ENCODE data around the gene SH3RF3. TPM values are rescaled to one million over a fixed set of nuclear protein-coding genes. Genes with fewer than 3 reads are reported as not detected.
A peak's percentile ranks its signal among the peaks of the same experiment; 100 is the strongest.

SH3RF3 gene
- total RNA-seq, 1 donor from 2014 or later: 59.5 TPM

DNA sequence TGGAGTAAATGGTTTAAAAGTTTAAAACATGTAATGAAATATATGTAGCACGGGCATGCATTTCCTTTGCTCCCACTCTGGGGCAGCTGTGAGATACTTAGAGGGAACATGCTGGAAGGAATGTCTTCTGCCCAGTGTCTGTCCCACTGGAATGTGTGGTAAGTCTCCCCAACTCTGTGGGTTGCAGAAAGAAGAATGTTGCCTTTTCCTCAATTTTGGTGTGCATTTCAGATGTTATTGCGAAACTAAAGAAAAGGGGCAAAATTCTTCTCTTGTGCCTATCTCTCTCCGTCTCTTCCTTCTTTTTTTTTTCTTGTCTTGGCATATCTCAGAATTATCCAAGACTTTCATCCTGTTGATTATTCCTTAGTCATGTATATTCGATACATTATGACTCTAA is 201.1 kb downstream of the SH3RF3 start:
- Mint-ChIP-seq H3K36me3 (ENCODE audit: low read depth) (peaks cover 5% of the 10 kb centered on the region), H3K27me3 (ENCODE audit: low read depth) (no peaks in the 10 kb centered on the region), H3K9me3 (ENCODE audit: low read depth) (peaks cover 7% of the 10 kb centered on the region), H3K4me3 (ENCODE audit: unreplicated experiment) (no peak overlapping the region), H3K4me1 (ENCODE audit: low read depth) (peaks cover 94% of the 10 kb centered on the region), H3K27ac (ENCODE audit: unreplicated experiment) (peak overlapping the region; percentile 78)
- TF ChIP-seq, protein P1, sequence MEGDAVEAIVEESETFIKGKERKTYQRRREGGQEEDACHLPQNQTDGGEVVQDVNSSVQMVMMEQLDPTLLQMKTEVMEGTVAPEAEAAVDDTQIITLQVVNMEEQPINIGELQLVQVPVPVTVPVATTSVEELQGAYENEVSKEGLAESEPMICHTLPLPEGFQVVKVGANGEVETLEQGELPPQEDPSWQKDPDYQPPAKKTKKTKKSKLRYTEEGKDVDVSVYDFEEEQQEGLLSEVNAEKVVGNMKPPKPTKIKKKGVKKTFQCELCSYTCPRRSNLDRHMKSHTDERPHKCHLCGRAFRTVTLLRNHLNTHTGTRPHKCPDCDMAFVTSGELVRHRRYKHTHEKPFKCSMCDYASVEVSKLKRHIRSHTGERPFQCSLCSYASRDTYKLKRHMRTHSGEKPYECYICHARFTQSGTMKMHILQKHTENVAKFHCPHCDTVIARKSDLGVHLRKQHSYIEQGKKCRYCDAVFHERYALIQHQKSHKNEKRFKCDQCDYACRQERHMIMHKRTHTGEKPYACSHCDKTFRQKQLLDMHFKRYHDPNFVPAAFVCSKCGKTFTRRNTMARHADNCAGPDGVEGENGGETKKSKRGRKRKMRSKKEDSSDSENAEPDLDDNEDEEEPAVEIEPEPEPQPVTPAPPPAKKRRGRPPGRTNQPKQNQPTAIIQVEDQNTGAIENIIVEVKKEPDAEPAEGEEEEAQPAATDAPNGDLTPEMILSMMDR (IDR thresholded peaks at IDR 0.05): no peak
- no peak for DNase-seq (ENCODE audit: low spot score)

DNA sequence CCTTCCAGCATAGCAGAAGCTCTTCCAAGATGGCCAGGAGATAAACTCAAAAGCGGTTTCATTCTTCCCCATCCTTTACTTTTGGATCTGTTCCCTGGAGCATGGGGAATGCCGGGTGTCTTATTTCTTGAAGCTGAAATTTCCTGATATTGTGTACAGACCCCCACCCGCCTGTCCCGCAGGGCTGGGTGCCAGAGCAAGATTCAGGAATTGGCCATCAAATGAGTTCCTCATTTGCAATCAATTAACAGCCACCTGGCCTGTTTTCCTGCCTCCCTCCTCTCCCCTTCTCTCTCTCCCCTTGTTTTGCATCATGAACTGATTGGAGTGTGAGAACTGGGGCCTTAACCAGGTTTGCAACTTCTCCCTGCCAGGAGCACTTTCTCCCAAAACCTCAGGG is 202.1 kb downstream of the SH3RF3 start:
- peaks cover 7% of the 10 kb centered on the region for H3K9me3 Mint-ChIP-seq (ENCODE audit: low read depth)
- peak overlapping the region; percentile 98 for H3K27ac Mint-ChIP-seq (ENCODE audit: unreplicated experiment)
- no peaks in the 10 kb centered on the region for H3K27me3 Mint-ChIP-seq (ENCODE audit: low read depth)
- no peak for DNase-seq (ENCODE audit: low spot score)
- TF ChIP-seq, protein P1 (IDR thresholded peaks at IDR 0.05): no peak
- H3K36me3 Mint-ChIP-seq (ENCODE audit: low read depth): peaks cover 6% of the 10 kb centered on the region
- H3K4me1 Mint-ChIP-seq (ENCODE audit: low read depth): peaks cover 95% of the 10 kb centered on the region
- H3K4me3 Mint-ChIP-seq (ENCODE audit: unreplicated experiment): no peak overlapping the region

DNA sequence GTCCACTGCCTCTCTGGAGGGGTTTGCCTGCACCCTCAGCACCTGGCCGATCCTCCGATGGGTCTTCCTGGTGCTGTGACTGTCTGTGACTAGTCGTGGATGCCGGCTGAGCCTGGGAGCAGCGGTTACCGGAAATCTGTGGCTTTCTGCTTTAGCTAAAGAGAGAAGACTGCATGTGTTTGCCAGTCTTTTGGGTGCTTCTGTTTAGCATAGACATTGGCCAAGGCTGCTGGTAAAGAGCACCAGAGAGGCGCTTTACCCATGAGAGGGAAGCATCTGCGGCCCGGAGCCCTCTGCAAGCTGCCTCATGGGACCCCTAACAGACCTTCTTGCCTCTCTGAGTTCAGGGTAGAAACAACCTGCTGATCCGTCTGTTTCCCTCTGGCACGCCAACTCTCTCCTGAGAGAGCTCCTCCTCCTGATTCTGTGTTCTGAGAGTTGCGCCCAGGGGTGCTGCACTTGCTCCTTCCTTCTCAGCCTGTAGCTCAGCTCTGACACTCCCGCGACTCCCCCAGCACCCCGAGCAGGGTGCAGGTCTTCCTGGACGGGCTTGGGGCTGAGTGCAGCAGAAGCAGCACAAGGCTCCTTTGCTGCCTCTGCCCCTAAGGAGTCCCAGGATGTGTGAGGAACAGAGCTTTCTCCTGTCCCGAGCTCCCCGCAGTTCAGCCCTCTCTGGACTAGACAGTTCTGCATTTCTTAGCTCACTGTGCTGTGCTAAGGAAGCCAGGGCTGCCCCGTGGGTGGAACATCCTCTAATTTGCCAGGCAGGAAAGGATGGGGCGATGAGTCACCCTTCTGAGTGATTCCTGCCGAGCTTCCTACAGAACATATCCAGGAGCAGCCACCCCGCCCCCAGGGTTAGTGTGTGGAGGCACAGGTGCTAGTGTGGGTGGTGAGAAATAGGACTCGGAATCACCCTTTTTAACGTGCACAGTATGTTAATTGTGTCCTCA is 203.2 kb downstream of the SH3RF3 start:
- H3K36me3 Mint-ChIP-seq (ENCODE audit: low read depth): peaks cover 6% of the 10 kb centered on the region
- H3K27ac Mint-ChIP-seq (ENCODE audit: unreplicated experiment): peak overlapping the region; percentile 98
- no peak for DNase-seq (ENCODE audit: low spot score)
- TF ChIP-seq, protein P1 (IDR thresholded peaks at IDR 0.05): no peak
- H3K9me3 Mint-ChIP-seq (ENCODE audit: low read depth): peaks cover 7% of the 10 kb centered on the region
- H3K4me3 Mint-ChIP-seq (ENCODE audit: unreplicated experiment): peak overlapping the region; percentile 68
- peaks cover 95% of the 10 kb centered on the region for H3K4me1 Mint-ChIP-seq (ENCODE audit: low read depth)
- no peaks in the 10 kb centered on the region for H3K27me3 Mint-ChIP-seq (ENCODE audit: low read depth)

DNA sequence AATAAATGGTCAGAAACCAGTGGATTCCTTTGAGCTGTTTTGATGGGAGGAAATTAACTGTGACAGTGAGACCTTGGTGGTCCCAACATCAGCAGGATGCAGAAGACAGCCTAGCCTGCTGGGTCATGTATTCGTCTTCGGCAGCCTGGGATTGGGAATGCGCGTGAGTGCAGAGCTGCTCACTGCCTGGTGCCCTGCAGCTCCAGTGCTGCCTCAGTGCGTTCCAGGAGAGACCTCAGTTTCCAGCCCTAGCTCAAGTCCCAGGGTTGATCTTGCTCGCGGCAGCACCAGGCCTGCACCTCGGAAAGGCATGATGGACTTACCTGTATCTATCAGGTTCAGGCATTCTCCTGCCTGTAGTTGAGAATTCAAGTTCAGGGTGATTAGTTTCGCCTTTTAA is 203.9 kb downstream of the SH3RF3 start:
- H3K36me3 Mint-ChIP-seq (ENCODE audit: low read depth): peaks cover 6% of the 10 kb centered on the region
- no peak for DNase-seq (ENCODE audit: low spot score)
- peak overlapping the region; percentile 68 for H3K4me3 Mint-ChIP-seq (ENCODE audit: unreplicated experiment)
- TF ChIP-seq, protein P1 (IDR thresholded peaks at IDR 0.05): no peak
- H3K27ac Mint-ChIP-seq (ENCODE audit: unreplicated experiment): peak overlapping the region; percentile 98
- peaks cover 97% of the 10 kb centered on the region for H3K4me1 Mint-ChIP-seq (ENCODE audit: low read depth)
- H3K27me3 Mint-ChIP-seq (ENCODE audit: low read depth): no peaks in the 10 kb centered on the region
- H3K9me3 Mint-ChIP-seq (ENCODE audit: low read depth): peaks cover 7% of the 10 kb centered on the region

GRCh38 chr2:109333414-109334210 is 204.6 kb downstream of the SH3RF3 start:
- Mint-ChIP-seq H3K27ac (ENCODE audit: unreplicated experiment) (peak overlapping the region; percentile 98), H3K4me1 (ENCODE audit: low read depth) (peaks cover 97% of the 10 kb centered on the region)

More at GRCh38 chr2:109333414-109334210, 204.6 kb downstream of the SH3RF3 start:
- Mint-ChIP-seq H3K9me3 (ENCODE audit: low read depth) (peaks cover 4% of the 10 kb centered on the region), H3K4me3 (ENCODE audit: unreplicated experiment) (no peak overlapping the region), H3K27me3 (ENCODE audit: low read depth) (no peaks in the 10 kb centered on the region), H3K36me3 (ENCODE audit: low read depth) (peaks cover 3% of the 10 kb centered on the region)
- TF ChIP-seq, protein P1 (IDR thresholded peaks at IDR 0.05): peak; percentile 54
- no peak for DNase-seq (ENCODE audit: low spot score)

All from chondrocyte (in vitro differentiated cells).